ENCODE measurements around the gene CRCP.
A peak's percentile ranks its signal among the peaks of the same experiment; 100 is the strongest.

The CRCP gene

DNA sequence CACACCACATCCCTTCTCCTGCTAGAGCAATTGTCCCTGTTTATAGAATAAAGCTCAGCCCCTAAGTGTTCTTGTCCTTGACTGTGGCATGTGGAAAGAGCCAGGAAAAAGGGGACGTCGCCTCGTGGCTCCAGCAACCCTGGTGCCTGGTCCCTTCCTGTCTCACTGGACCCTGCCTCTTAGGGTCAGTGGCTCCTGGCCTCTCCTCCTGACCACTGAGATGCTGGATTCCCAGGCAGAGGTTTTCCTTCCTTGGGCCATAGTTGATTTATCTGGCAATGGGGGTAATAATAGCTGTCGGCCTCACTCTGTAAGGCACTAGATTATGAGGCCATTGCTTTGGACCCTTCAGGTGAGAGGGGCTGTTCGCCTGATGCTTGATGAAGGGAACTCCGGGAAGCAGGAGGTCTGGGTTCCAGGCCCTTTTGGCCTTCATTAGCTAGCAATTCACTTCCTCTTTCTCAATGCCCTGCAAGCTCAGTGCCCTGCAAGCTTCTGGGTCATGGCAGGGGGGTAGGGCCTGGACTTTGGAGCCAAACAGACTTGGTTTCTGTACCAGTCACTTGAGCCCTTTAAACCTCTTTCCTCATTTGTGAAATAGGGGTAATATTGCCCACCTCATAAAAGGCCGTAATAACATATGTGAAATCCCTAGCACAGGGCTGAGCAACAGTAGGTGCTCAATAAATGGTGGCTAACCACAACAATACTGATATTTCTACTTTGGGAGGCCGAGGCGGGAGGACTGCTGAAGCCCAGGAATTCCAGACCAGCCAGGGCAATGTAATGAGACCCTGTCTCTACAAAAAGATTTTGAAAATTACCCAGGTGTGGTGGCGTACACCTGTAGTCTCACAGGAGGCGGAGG lies 38.0 kb upstream of the CRCP start:
- peaks cover 20% of the 10 kb centered on the region for H3K36me3 ChIP-seq
- peak overlapping the region; percentile 84 for H3K27ac ChIP-seq
- TF ChIP-seq, protein P1, sequence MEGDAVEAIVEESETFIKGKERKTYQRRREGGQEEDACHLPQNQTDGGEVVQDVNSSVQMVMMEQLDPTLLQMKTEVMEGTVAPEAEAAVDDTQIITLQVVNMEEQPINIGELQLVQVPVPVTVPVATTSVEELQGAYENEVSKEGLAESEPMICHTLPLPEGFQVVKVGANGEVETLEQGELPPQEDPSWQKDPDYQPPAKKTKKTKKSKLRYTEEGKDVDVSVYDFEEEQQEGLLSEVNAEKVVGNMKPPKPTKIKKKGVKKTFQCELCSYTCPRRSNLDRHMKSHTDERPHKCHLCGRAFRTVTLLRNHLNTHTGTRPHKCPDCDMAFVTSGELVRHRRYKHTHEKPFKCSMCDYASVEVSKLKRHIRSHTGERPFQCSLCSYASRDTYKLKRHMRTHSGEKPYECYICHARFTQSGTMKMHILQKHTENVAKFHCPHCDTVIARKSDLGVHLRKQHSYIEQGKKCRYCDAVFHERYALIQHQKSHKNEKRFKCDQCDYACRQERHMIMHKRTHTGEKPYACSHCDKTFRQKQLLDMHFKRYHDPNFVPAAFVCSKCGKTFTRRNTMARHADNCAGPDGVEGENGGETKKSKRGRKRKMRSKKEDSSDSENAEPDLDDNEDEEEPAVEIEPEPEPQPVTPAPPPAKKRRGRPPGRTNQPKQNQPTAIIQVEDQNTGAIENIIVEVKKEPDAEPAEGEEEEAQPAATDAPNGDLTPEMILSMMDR (IDR thresholded peaks at IDR 0.05) = no peak
- H3K9me3 ChIP-seq = no peaks in the 10 kb centered on the region
- no peaks in the 10 kb centered on the region for H3K27me3 ChIP-seq
- H3K4me3 ChIP-seq (ENCODE audit: low read depth in 1 of 2, low read length in 1 of 2) = peak overlapping the region; percentile 88 to 98
- H3K4me1 ChIP-seq (ENCODE audit: control insufficient read depth in 1 of 2, insufficient read depth in 1 of 2, low read depth in 1 of 2, low read length in 1 of 2) = peaks cover 16 to 17% of the 10 kb centered on the region in 2 experiments

DNA sequence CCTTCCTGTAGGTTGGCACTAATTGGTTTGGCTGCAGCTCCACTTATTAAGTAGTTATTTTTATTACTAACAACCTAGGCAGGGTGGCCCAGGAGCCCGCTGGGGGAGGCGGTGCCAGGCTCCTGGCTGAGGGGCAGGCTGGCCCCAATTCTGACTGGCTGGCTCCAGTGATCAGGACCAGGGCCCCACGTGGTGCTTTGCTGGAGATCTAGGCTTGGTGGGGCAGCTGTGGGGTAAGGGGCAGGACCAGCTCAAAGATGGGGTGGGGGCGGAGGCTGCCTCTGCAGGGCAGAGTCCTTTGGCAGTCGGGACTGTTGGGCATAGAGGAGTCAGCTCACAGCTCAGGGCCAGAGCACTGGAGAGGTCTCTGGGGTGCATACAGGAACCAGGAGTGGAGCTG lies 36.6 kb upstream of the CRCP start:
- H3K4me3 ChIP-seq (ENCODE audit: low read depth in 1 of 2, low read length in 1 of 2) = no peak overlapping the region
- H3K36me3 ChIP-seq = peaks cover 33% of the 10 kb centered on the region
- no peaks in the 10 kb centered on the region for H3K9me3 ChIP-seq
- H3K27ac ChIP-seq = no peak overlapping the region
- peaks cover 16 to 17% of the 10 kb centered on the region in 2 experiments for H3K4me1 ChIP-seq (ENCODE audit: control insufficient read depth in 1 of 2, insufficient read depth in 1 of 2, low read depth in 1 of 2, low read length in 1 of 2)
- H3K27me3 ChIP-seq = no peaks in the 10 kb centered on the region
- TF ChIP-seq, protein P1 (IDR thresholded peaks at IDR 0.05) = no peak

- peaks cover 0 to under 1% of the 10 kb centered on the region in 2 experiments for H3K4me1 ChIP-seq (ENCODE audit: control insufficient read depth in 1 of 2, insufficient read depth in 1 of 2, low read depth in 1 of 2, low read length in 1 of 2)
- no peak overlapping the region for H3K4me3 ChIP-seq (ENCODE audit: low read depth in 1 of 2, low read length in 1 of 2)
- peaks cover 74% of the 10 kb centered on the region for H3K36me3 ChIP-seq
- H3K27me3 ChIP-seq = no peaks in the 10 kb centered on the region
- H3K27ac ChIP-seq = no peak overlapping the region
- no peaks in the 10 kb centered on the region for H3K9me3 ChIP-seq
- TF ChIP-seq, protein P1 (IDR thresholded peaks at IDR 0.05) = no peak
Observed at GRCh38 chr7:66082083-66082482, 32.6 kb upstream of the CRCP start.

DNA sequence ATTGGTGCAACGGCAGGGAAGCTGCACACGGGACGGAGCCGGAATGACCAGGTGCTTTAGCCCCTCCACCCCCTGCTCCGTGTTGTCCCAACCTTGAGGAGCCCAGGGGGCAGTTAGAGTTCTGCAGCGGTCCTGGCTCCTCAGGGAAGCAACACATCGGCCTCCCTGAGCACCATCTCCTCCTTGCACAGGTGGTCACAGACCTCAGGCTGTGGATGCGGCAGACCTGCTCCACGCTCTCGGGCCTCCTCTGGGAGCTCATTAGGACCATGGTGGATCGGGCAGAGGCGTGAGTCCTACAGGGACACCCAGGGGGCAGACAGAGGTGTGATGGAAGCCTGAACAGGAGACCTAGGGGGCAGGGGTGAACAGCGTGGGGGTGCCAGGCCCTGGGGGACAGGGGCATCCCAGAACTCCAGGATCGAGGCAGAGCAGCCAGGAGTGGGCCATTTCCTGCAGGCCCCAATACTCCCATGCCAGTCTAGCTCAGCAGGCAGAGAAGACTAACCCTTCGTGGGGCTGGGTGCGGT lies 31.7 kb upstream of the CRCP start:
- H3K4me1 ChIP-seq (ENCODE audit: control insufficient read depth in 1 of 2, insufficient read depth in 1 of 2, low read depth in 1 of 2, low read length in 1 of 2) = no peaks in the 10 kb centered on the region
- no peak overlapping the region for H3K27ac ChIP-seq
- TF ChIP-seq, protein P1 (IDR thresholded peaks at IDR 0.05) = no peak
- no peaks in the 10 kb centered on the region for H3K27me3 ChIP-seq
- H3K36me3 ChIP-seq = peaks cover 82% of the 10 kb centered on the region
- no peaks in the 10 kb centered on the region for H3K9me3 ChIP-seq
- no peak overlapping the region for H3K4me3 ChIP-seq (ENCODE audit: low read depth in 1 of 2, low read length in 1 of 2)

- Histone ChIP-seq H3K36me3 (peaks cover 85% of the 10 kb centered on the region), H3K27me3 (no peaks in the 10 kb centered on the region), H3K4me1 (ENCODE audit: control insufficient read depth in 1 of 2, insufficient read depth in 1 of 2, low read depth in 1 of 2, low read length in 1 of 2) (no peaks in the 10 kb centered on the region), H3K27ac (no peak overlapping the region), H3K4me3 (ENCODE audit: low read depth in 1 of 2, low read length in 1 of 2) (no peak overlapping the region), H3K9me3 (no peaks in the 10 kb centered on the region)
- TF ChIP-seq, protein P1 (IDR thresholded peaks at IDR 0.05) = no peak
Observed at GRCh38 chr7:66083677-66084076, 31.0 kb upstream of the CRCP start.
